BJ (cell line): ENCODE results near the gene MAFB. TPM values are rescaled to one million over a fixed set of nuclear protein-coding genes. Genes with fewer than 3 reads are reported as not detected.

Experiments used
- CTCF ChIA-PET: fragments of 350-600 bp; formaldehyde crosslinking; extraction: SDS; loops from one replicate; lab custom pipeline; 2021; ENCODE audit warnings: antibody characterized with exemption, inconsistent platforms; lab: Yijun Ruan, JAX
- POLR2A ChIA-PET: fragments of 300-600 bp; sonication (Branson Sonifier 250); formaldehyde crosslinking; extraction: SDS; loops from one replicate; lab custom pipeline; 2021; ENCODE audit warnings: antibody characterized with exemption; lab: Charles Lee
- DNase-seq: peaks from one replicate; pipeline ENCODE4 v3.0.0-alpha.2; 2011; ENCODE audit warnings: low read depth
- H3K27me3 ChIP-seq: 2 replicates; pipeline ENCODE4 v1.6.0; 2011; ENCODE audit warnings: low read length; ENCODE audit not compliant: control insufficient read depth, insufficient read depth
- H3K36me3 ChIP-seq: 2 replicates; pipeline ENCODE4 v1.5.1; 2011; ENCODE audit warnings: low read length; ENCODE audit not compliant: control insufficient read depth, insufficient read depth
- H3K4me3 ChIP-seq: 2 replicates; pipeline ENCODE4 v1.5.1; 2011; ENCODE audit warnings: low read depth, mild to moderate bottlenecking, control low read depth, low read length
- CTCF ChIP-seq: IDR thresholded peaks from 2 replicates; pipeline ENCODE4 v1.5.1; 2011; ENCODE audit warnings: low read depth, mild to moderate bottlenecking, control low read depth, inconsistent platforms, low read length, moderate library complexity; ENCODE audit not compliant: insufficient read depth
- polyA plus RNA-seq: library from polyadenylated mRNA; depleted of rRNA; stranded (reverse); fragments of >200 nt; gene quantifications from 2 replicates; pipeline ENCODE4 v1.2.3, GENCODE V29; 2011

MAFB gene
- polyA plus RNA-seq, 1 experiment = 0.06 TPM

- DNase-seq = no peak
- Histone ChIP-seq H3K27me3 (peaks cover 2% of the 10 kb centered on the region; the same call in 1 of the 2 replicates), H3K36me3 (no peaks in the 10 kb centered on the region), H3K4me3 (no peak overlapping the region)
- CTCF ChIA-PET = interaction anchor here (1.1 kb wide), 1 partner anchor 20 kb away, joined by 4 read pairs; no protein-coding TSS in a partner anchor
- POLR2A ChIA-PET = no interaction called here
- TF ChIP-seq CTCF = no peak
Measured at GRCh38 chr20:40659567-40659966, 29.5 kb downstream of the MAFB start.

- no peak for DNase-seq
- H3K36me3 ChIP-seq = no peaks in the 10 kb centered on the region
- TF ChIP-seq CTCF = no peak
- ChIA-PET CTCF (interaction anchor here (0.8 kb wide), 1 partner anchor 304 kb away, joined by 3 read pairs; no protein-coding TSS in a partner anchor), POLR2A (no interaction called here)
- H3K27me3 ChIP-seq = peaks cover 2% of the 10 kb centered on the region; the same call in 1 of the 2 replicates
- H3K4me3 ChIP-seq = no peak overlapping the region
Measured at GRCh38 chr20:40658509-40658908, 30.5 kb downstream of the MAFB start.

- ChIA-PET POLR2A (no interaction called here), CTCF (interaction anchor here (0.8 kb wide), 1 partner anchor 305 kb away, joined by 3 read pairs; no protein-coding TSS in a partner anchor)
Measured at GRCh38 chr20:40657526-40657925, 31.5 kb downstream of the MAFB start.

DNA sequence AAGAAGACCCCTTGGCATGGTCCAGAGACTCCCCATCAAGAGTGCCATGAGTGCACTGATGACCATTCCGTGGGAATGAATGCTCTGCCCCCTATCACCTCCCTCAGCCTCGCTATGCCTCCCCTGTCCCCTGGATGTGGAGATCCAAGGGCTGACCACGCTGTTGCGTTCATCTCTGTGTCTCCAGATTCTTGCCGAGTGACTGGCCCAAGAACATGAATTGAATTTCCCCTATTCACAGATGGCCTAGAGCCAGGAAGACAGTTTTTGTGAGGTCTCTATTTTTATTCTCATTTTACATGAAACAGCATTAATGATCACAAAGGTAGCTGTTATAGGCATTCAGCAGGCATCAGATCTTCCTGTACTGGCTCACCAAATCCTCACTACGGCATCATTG is 33.6 kb downstream of the MAFB start:
- no peak for TF ChIP-seq CTCF
- Histone ChIP-seq H3K4me3 (no peak overlapping the region), H3K36me3 (no peaks in the 10 kb centered on the region), H3K27me3 (no peaks in the 10 kb centered on the region)
- POLR2A ChIA-PET = no interaction called here
- CTCF ChIA-PET = no interaction called here
- no peak for DNase-seq

More at GRCh38 chr20:40657526-40657925, 31.5 kb downstream of the MAFB start:
- no peak for DNase-seq
- H3K4me3 ChIP-seq = no peak overlapping the region
- H3K36me3 ChIP-seq = no peaks in the 10 kb centered on the region
- TF ChIP-seq CTCF = no peak
- H3K27me3 ChIP-seq = peaks cover 2% of the 10 kb centered on the region; the same call in 1 of the 2 replicates

- H3K4me3 ChIP-seq = no peak overlapping the region
- H3K27me3 ChIP-seq = no peaks in the 10 kb centered on the region
- POLR2A ChIA-PET = no interaction called here
- DNase-seq = no peak
- no peaks in the 10 kb centered on the region for H3K36me3 ChIP-seq
- TF ChIP-seq CTCF = no peak
- CTCF ChIA-PET = no interaction called here
Measured at GRCh38 chr20:40654876-40655275, 34.2 kb downstream of the MAFB start.
